H1 (cell line): ENCODE results near the gene SLC5A4. TPM values are rescaled to one million over a fixed set of nuclear protein-coding genes. Genes with fewer than 3 reads are reported as not detected.

Experiments used
- CTCF ChIA-PET: fragments of 300-600 bp; sonication (Branson Sonifier 250); formaldehyde crosslinking; loops from one replicate; lab custom pipeline; 2021; ENCODE audit not compliant: partially characterized antibody; lab: Charles Lee
- POLR2A ChIA-PET: fragments of 300-600 bp; sonication (Branson Sonifier 250); formaldehyde crosslinking; loops from one replicate; lab custom pipeline; 2021; ENCODE audit warnings: inconsistent platforms; ENCODE audit not compliant: partially characterized antibody; lab: Charles Lee
- DNase-seq, 2 experiments: peaks; one replicate each; pipeline versions ENCODE4 v3.0.0 to v3.0.0-alpha.2; 2010 to 2022; ENCODE audit warnings: low spot score in 2 of 2, low read depth in 1 of 2, mixed read lengths in 1 of 2
- FAIRE-seq: peaks from 2 replicates; lab custom pipeline; 2011; peaks lifted over from hg19 to GRCh38; lab: Jason Lieb, UNC
- H2AFZ ChIP-seq: 2 replicates; pipeline ENCODE4 v1.8.1; 2012; ENCODE audit warnings: low read length, inconsistent platforms
- H2AK5ac ChIP-seq: 2 replicates; pipeline ENCODE4 v1.6.1; 2013; ENCODE audit warnings: low read depth, low read length
- H2BK120ac ChIP-seq: replicated peaks from 2 replicates; pipeline ENCODE3; 2013; ENCODE audit warnings: low read depth, low read length, inconsistent platforms
- H2BK12ac ChIP-seq: 2 replicates; pipeline ENCODE4 v1.6.1; 2013; ENCODE audit warnings: low read depth, low read length
- H2BK15ac ChIP-seq: 2 replicates; pipeline ENCODE4 v1.6.1; 2013; ENCODE audit warnings: low read length
- H2BK20ac ChIP-seq: 2 replicates; pipeline ENCODE4 v1.6.1; 2013; ENCODE audit warnings: low read length
- H2BK5ac ChIP-seq: 2 replicates; pipeline ENCODE4 v1.6.1; 2013; ENCODE audit warnings: low read depth, low read length
- H3K14ac ChIP-seq: 2 replicates; pipeline ENCODE4 v1.6.1; 2013; ENCODE audit warnings: inconsistent platforms; ENCODE audit not compliant: insufficient read length
- H3K18ac ChIP-seq: 2 replicates; pipeline ENCODE4 v1.6.1; 2013; ENCODE audit warnings: low read length; ENCODE audit errors: extremely low read depth
- H3K23ac ChIP-seq: 2 replicates; pipeline ENCODE4 v1.6.1; 2013; ENCODE audit warnings: inconsistent platforms; ENCODE audit not compliant: insufficient read length
- H3K23me2 ChIP-seq: 2 replicates; pipeline ENCODE4 v1.6.1; 2013; ENCODE audit warnings: low read depth, low read length
- H3K27ac ChIP-seq: 2 replicates; pipeline ENCODE4 v1.6.1; 2011; ENCODE audit warnings: low read depth, low read length, inconsistent platforms
- H3K27me3 ChIP-seq, 4 experiments: replicated peaks in 1 of 4; 1 replicate in 1 of 4; 2 replicates in 3 of 4; pipeline versions ENCODE4 v1.6.1 to v1.8.1; 2011 to 2013; ENCODE audit warnings: low read length in 3 of 4, mild to moderate bottlenecking in 3 of 4, inconsistent platforms in 2 of 4, mixed read lengths in 2 of 4, moderate library complexity in 1 of 4; ENCODE audit not compliant: control insufficient read depth in 3 of 4, insufficient read depth in 3 of 4; ENCODE audit errors: extremely low read depth in 1 of 4
- H3K36me3 ChIP-seq, 4 experiments: 2 replicates each; pipeline versions ENCODE4 v1.6.1 to v1.8.1; 2011 to 2013; ENCODE audit warnings: mild to moderate bottlenecking in 4 of 4, low read length in 3 of 4, moderate library complexity in 2 of 4, control low read depth in 1 of 4, inconsistent platforms in 1 of 4; ENCODE audit not compliant: insufficient read depth in 4 of 4, control insufficient read depth in 2 of 4
- H3K4ac ChIP-seq: replicated peaks from 2 replicates; pipeline ENCODE3; 2013; ENCODE audit warnings: low read length, low read depth, mixed read lengths, inconsistent platforms; ENCODE audit not compliant: insufficient read length
- H3K4me1 ChIP-seq, 4 experiments: replicated peaks in 1 of 4; 1 replicate in 1 of 4; 2 replicates in 3 of 4; pipeline versions ENCODE4 v1.6.1 to v1.8.1; 2011 to 2013; ENCODE audit warnings: low read length in 3 of 4, inconsistent platforms in 2 of 4, mixed read lengths in 1 of 4; ENCODE audit not compliant: insufficient read depth in 4 of 4, control insufficient read depth in 3 of 4
- H3K4me2 ChIP-seq, 2 experiments: 2 replicates each; pipeline versions ENCODE4 v1.6.1 to v1.8.1; 2011 to 2013; ENCODE audit warnings: low read depth in 2 of 2, low read length in 2 of 2, control low read depth in 1 of 2, inconsistent platforms in 1 of 2, mild to moderate bottlenecking in 1 of 2; ENCODE audit not compliant: insufficient read depth in 1 of 2
- H3K4me3 ChIP-seq, 4 experiments: fragments of 200-600, 300-600 bp in 1 of 4; sonication (generic), shearing (Covaris generic), sonication (Bioruptor Twin) in 1 of 4; 2 replicates each; pipeline versions ENCODE4 v1.5.1 to v1.8.1; 2011 to 2016; ENCODE audit warnings: low read length in 4 of 4, low read depth in 3 of 4, control low read depth in 2 of 4, inconsistent platforms in 2 of 4, mild to moderate bottlenecking in 2 of 4, mixed read lengths in 1 of 4, moderate library complexity in 1 of 4; ENCODE audit not compliant: insufficient read depth in 2 of 4; ENCODE audit errors: extremely low read depth in 1 of 4
- H3K56ac ChIP-seq: replicated peaks from 2 replicates; pipeline ENCODE3; 2013; ENCODE audit warnings: low read depth, mild to moderate bottlenecking, mixed read lengths, low read length, inconsistent platforms; ENCODE audit not compliant: insufficient read length
- H3K79me1 ChIP-seq: 2 replicates; pipeline ENCODE4 v1.6.1; 2013; ENCODE audit warnings: low read depth, low read length, control low read depth
- H3K79me2 ChIP-seq, 2 experiments: 2 replicates each; pipeline versions ENCODE4 v1.6.1 to v1.8.1; 2012 to 2013; ENCODE audit warnings: low read length in 2 of 2, mild to moderate bottlenecking in 2 of 2, inconsistent platforms in 1 of 2; ENCODE audit not compliant: insufficient read depth in 2 of 2, control insufficient read depth in 1 of 2
- H3K9ac ChIP-seq, 4 experiments: replicated peaks in 1 of 4; 1 replicate in 1 of 4; 2 replicates in 3 of 4; pipeline versions ENCODE4 v1.6.1 to v1.8.1; 2011 to 2013; ENCODE audit warnings: low read depth in 3 of 4, low read length in 3 of 4, control low read depth in 2 of 4, mild to moderate bottlenecking in 2 of 4, moderate library complexity in 2 of 4, inconsistent platforms in 1 of 4; ENCODE audit errors: extremely low read depth in 1 of 4
- H3K9me3 ChIP-seq, 2 experiments: 2 replicates each; pipeline versions ENCODE4 v1.6.1 to v1.8.1; 2012 to 2013; ENCODE audit warnings: mild to moderate bottlenecking in 2 of 2, moderate library complexity in 2 of 2, control low read depth in 1 of 2, inconsistent platforms in 1 of 2, low read depth in 1 of 2, low read length in 1 of 2, mixed read lengths in 1 of 2; ENCODE audit not compliant: insufficient read depth in 2 of 2
- H4K20me1 ChIP-seq, 2 experiments: replicated peaks in 1 of 2; 2 replicates each; pipeline versions ENCODE3 to v1.8.1; 2011 to 2013; ENCODE audit warnings: inconsistent platforms in 2 of 2, low read length in 2 of 2, mild to moderate bottlenecking in 1 of 2; ENCODE audit not compliant: insufficient read depth in 2 of 2, control insufficient read depth in 1 of 2
- H4K5ac ChIP-seq: 2 replicates; pipeline ENCODE4 v1.6.1; 2013; ENCODE audit warnings: low read length, low read depth, mixed read lengths, inconsistent platforms; ENCODE audit not compliant: insufficient read length
- H4K8ac ChIP-seq: 2 replicates; pipeline ENCODE4 v1.8.0; 2013; ENCODE audit warnings: mild to moderate bottlenecking, moderate library complexity, low read length, inconsistent platforms; ENCODE audit not compliant: insufficient read depth; ENCODE audit errors: extremely low read depth
- H4K91ac ChIP-seq: replicated peaks from 2 replicates; pipeline ENCODE3; 2013; ENCODE audit warnings: low read length, mixed read lengths, inconsistent platforms; ENCODE audit not compliant: insufficient read length
- CREB1 ChIP-seq: IDR thresholded peaks from 2 replicates; pipeline ENCODE4 v1.6.1; 2012; ENCODE audit warnings: inconsistent platforms
- E2F6 ChIP-seq: IDR thresholded peaks from 2 replicates; pipeline ENCODE4 v1.6.1; 2012; ENCODE audit warnings: inconsistent platforms
- HDAC6 ChIP-seq: IDR thresholded peaks from one replicate; pipeline ENCODE4 v1.7.1; 2012; ENCODE audit warnings: low read depth, mild to moderate bottlenecking, inconsistent platforms, low read length, moderate library complexity
- JUN ChIP-seq: IDR thresholded peaks from 2 replicates; pipeline ENCODE4 v1.6.1; 2011; ENCODE audit warnings: low read depth, mild to moderate bottlenecking, improper control_type of control experiment, low read length
- NRF1 ChIP-seq: IDR thresholded peaks from 2 replicates; pipeline ENCODE4 v1.6.1; 2011; ENCODE audit warnings: mild to moderate bottlenecking, low read depth, low read length, improper control_type of control experiment
- RBBP5 ChIP-seq: IDR thresholded peaks from 2 replicates; pipeline ENCODE4 v1.7.1; 2012; ENCODE audit warnings: low read depth, mild to moderate bottlenecking, inconsistent platforms, low read length, moderate library complexity, borderline replicate concordance
- SP2 ChIP-seq: IDR thresholded peaks from 2 replicates; pipeline ENCODE4 v1.6.1; 2012; ENCODE audit warnings: mild to moderate bottlenecking, low read length, inconsistent platforms
- SUZ12 ChIP-seq: fragments of 200-600 bp; sonication (generic); IDR thresholded peaks from 2 replicates; pipeline ENCODE4 v1.6.1; 2012; ENCODE audit warnings: mild to moderate bottlenecking, inconsistent platforms, low read length, moderate library complexity, mixed read lengths
- TBP ChIP-seq: IDR thresholded peaks from 2 replicates; pipeline ENCODE4 v1.6.1; 2011; ENCODE audit warnings: low read depth, low read length, improper control_type of control experiment
- WGBS, 2 experiments: shearing (Covaris generic) in 1 of 2; methylation state at CpG; one replicate each; pipeline versions ENCODE4 v1.1.6 to v1.1.7; 2013 to 2015; ENCODE audit warnings: low lambda C conversion rate in 2 of 2, mixed read lengths in 2 of 2, inconsistent platforms in 1 of 2, low coverage in 1 of 2, missing lambda C conversion rate in 1 of 2; ENCODE audit not compliant: insufficient replicate concordance in 2 of 2, insufficient coverage in 1 of 2, insufficient read length in 1 of 2; ENCODE audit errors: extremely low coverage in 1 of 2, missing lambda C conversion rate in 1 of 2; 5-methylcytosine and 5-hydroxymethylcytosine counted together
- polyA plus RNA-seq, 7 experiments: library from polyadenylated mRNA; depleted of rRNA in 3 of 7; stranded (reverse) in 5 of 7; unstranded in 2 of 7; fragments of >200 nt in 5 of 7; fragments of 200-250 nt in 2 of 7; gene quantifications; 1 replicate in 5 of 7; 2 replicates in 1 of 7; 4 replicates in 1 of 7; pipeline versions ENCODE4 v1.2.1 to v1.2.3, GENCODE V29; 2011 to 2013; ENCODE audit warnings: missing spikeins in 2 of 7, mixed read lengths in 2 of 7
- total RNA-seq: library from RNA; stranded (reverse); fragmentation: NEBNext Ultra II Directional; extraction: Animal tissue kit (Norgen Biotek cat#: 25700); gene quantifications from 2 replicates; pipeline ENCODE4 v1.2.1, GENCODE V29; 2021
- TF ChIP-seq, protein P1 (sequence below): IDR thresholded peaks from 2 replicates; pipeline ENCODE4 v1.6.1; 2012; ENCODE audit warnings: low read length, inconsistent platforms

Gene SLC5A4
- total and polyA plus RNA-seq, 2 of the 8 experiments (the other 6 are each of a cell fraction or from before 2014, with no cell fraction given), result 0.17 TPM; not detected in 1

DNA sequence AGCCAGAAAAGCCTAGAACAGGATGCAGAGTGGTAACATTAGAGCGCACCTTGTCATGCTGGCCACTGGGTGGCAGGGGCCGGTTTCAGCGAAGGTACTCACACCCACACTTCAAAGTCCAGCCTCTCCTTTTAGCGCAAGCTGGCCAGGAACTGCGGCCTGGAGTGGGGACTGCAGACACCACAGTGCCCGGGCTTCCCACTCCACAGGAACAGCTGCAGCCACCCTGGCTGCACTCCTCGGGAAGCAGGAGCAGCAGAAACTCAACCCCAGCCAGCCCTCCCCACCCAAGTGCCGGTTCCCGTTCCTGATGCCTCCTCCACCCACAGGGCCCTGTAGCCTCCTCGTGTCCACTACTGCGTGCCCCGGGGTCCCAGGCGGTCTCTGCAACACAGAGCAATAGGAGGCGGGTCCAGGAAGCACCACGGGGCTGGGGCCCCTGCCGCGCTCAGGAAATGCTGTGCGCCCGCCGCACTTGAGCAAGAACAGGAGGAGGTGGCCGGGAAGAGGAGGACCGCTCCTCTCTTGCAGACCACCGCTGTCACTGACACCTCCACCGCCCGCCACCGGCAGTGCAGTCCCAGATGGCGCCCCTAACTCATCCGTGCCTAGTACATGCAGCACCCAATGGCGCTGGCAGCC, 52.5 kb downstream of the SLC5A4 start:
- H3K18ac ChIP-seq, result no peak overlapping the region; the same call in 1 of the 2 replicates
- H2AFZ ChIP-seq, result no peak overlapping the region
- peak overlapping the region; percentile 46 for H4K91ac ChIP-seq
- H4K20me1 ChIP-seq, result peaks cover 0 to 1% of the 10 kb centered on the region in 2 experiments
- no peaks in the 10 kb centered on the region for H3K9me3 ChIP-seq
- H3K27me3 ChIP-seq, result peaks cover 19 to 50% (median 42%) of the 10 kb centered on the region in 4 experiments
- no peak overlapping the region for H3K27ac ChIP-seq
- CTCF ChIA-PET, result interaction anchor here (0.6 to 2.6 kb wide), 23 partner anchors 9 to 230 kb away, joined by 3 to 16 read pairs (median 3); no protein-coding TSS in a partner anchor
- POLR2A ChIA-PET, result no interaction called here
- H3K4me1 ChIP-seq, result peaks cover 0 to 32% (median 15%) of the 10 kb centered on the region in 4 experiments; a peak in 5 of 7 replicates
- no peaks in the 10 kb centered on the region for H3K36me3 ChIP-seq
- DNase-seq (peak in 1 of 2 experiments; percentile 59), FAIRE-seq (peak; percentile 88)
- no peaks in the 10 kb centered on the region for H3K79me2 ChIP-seq
- no peak overlapping the region for H2BK20ac ChIP-seq
- H2BK12ac ChIP-seq, result 0 out of 2 replicates have a peak overlapping the region, but pooled peaks have one; percentile 39
- peaks cover 20% of the 10 kb centered on the region for H3K23me2 ChIP-seq
- H3K79me1 ChIP-seq, result no peaks in the 10 kb centered on the region
- H3K9ac ChIP-seq, result no peak overlapping the region
- H4K5ac ChIP-seq, result no peak overlapping the region
- WGBS, 2 experiments, result 17% methylated on average over 28 of the region's 29 CpGs; no CpG with 5 or more reads in 1 of the 2 experiments
- peak overlapping the region; percentile 97; the same call in 1 of the 2 replicates for H2BK15ac ChIP-seq
- H2BK120ac ChIP-seq, result no peak overlapping the region
- peak overlapping the region in 3 of 4 experiments; percentile 47 to 61 (median 56); a peak in 4 of 8 replicates for H3K4me3 ChIP-seq
- H2AK5ac ChIP-seq, result no peak overlapping the region
- H3K56ac ChIP-seq, result no peak overlapping the region
- no peak overlapping the region for H3K14ac ChIP-seq
- H3K4ac ChIP-seq, result no peak overlapping the region
- no peak overlapping the region for H2BK5ac ChIP-seq
- no peak overlapping the region for H3K23ac ChIP-seq
- peak overlapping the region; percentile 92 to 98 for H3K4me2 ChIP-seq
- peak overlapping the region; percentile 65; the same call in 1 of the 2 replicates for H4K8ac ChIP-seq
- TF ChIP-seq SP2, result no peak
- TF ChIP-seq HDAC6, result no peak
- no peak for TF ChIP-seq JUN
- no peak for TF ChIP-seq NRF1
- TF ChIP-seq E2F6, result no peak
- no peak; the same call in 1 of the 2 replicates for TF ChIP-seq SUZ12
- peak; percentile 63 for TF ChIP-seq CREB1
- no peak for TF ChIP-seq RBBP5
- TF ChIP-seq, protein P1, sequence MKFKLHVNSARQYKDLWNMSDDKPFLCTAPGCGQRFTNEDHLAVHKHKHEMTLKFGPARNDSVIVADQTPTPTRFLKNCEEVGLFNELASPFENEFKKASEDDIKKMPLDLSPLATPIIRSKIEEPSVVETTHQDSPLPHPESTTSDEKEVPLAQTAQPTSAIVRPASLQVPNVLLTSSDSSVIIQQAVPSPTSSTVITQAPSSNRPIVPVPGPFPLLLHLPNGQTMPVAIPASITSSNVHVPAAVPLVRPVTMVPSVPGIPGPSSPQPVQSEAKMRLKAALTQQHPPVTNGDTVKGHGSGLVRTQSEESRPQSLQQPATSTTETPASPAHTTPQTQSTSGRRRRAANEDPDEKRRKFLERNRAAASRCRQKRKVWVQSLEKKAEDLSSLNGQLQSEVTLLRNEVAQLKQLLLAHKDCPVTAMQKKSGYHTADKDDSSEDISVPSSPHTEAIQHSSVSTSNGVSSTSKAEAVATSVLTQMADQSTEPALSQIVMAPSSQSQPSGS, result no peak
- no peak for TF ChIP-seq TBP
